Bronchial epithelial cell (primary cell): Measurements from ENCODE around the gene CAMK2G. TPM values are rescaled to one million over a fixed set of nuclear protein-coding genes. Genes with fewer than 3 reads are reported as not detected.

Experiments
- DNase-seq: peaks from one replicate; pipeline ENCODE4 v3.0.0-alpha.2; 2010; ENCODE audit warnings: low read depth
- FAIRE-seq: peaks from 2 replicates; lab custom pipeline; 2011; peaks lifted over from hg19 to GRCh38; lab: Jason Lieb, UNC
- H3K27me3 ChIP-seq: 2 replicates; pipeline ENCODE4 v1.5.1; 2011; ENCODE audit warnings: low read length; ENCODE audit not compliant: control insufficient read depth, insufficient read depth
- H3K36me3 ChIP-seq: 2 replicates; pipeline ENCODE4 v1.5.1; 2011; ENCODE audit warnings: low read length; ENCODE audit not compliant: control insufficient read depth, insufficient read depth
- H3K4me3 ChIP-seq: 2 replicates; pipeline ENCODE4 v1.5.1; 2011; ENCODE audit warnings: mild to moderate bottlenecking, low read depth, low read length, control low read depth
- CTCF ChIP-seq: IDR thresholded peaks from 2 replicates; pipeline ENCODE4 v1.5.1; 2011; ENCODE audit warnings: mild to moderate bottlenecking, moderate library complexity, low read length, control low read depth, inconsistent platforms; ENCODE audit not compliant: insufficient read depth, severe bottlenecking
- total RNA-seq: library from RNA; depleted of rRNA; stranded (reverse); fragments of >200 nt; gene quantifications from 2 replicates; pipeline ENCODE4 v1.2.1, GENCODE V29; 2014

CAMK2G gene
- total RNA-seq, 1 donor from 2014 or later, result 13.4 TPM

- H3K27me3 ChIP-seq, result no peaks in the 10 kb centered on the region
- H3K36me3 ChIP-seq, result peaks cover 11% of the 10 kb centered on the region
- no peak for TF ChIP-seq CTCF
- no peak overlapping the region for H3K4me3 ChIP-seq
- FAIRE-seq (no peak), DNase-seq (no peak)
Measured at GRCh38 chr10:73859784-73860491, 14.4 kb downstream of the CAMK2G start.

GRCh38 chr10:73859428-73859783 lies 14.9 kb downstream of the CAMK2G start:
- TF ChIP-seq CTCF, result no peak
- no peak for FAIRE-seq
- Histone ChIP-seq H3K27me3 (no peaks in the 10 kb centered on the region), H3K36me3 (peaks cover 12% of the 10 kb centered on the region), H3K4me3 (no peak overlapping the region)
- no peak for DNase-seq

GRCh38 chr10:73858750-73859427 lies 15.5 kb downstream of the CAMK2G start:
- FAIRE-seq (no peak), DNase-seq (no peak)
- Histone ChIP-seq H3K36me3 (peaks cover 12% of the 10 kb centered on the region), H3K4me3 (no peak overlapping the region), H3K27me3 (no peaks in the 10 kb centered on the region)
- no peak for TF ChIP-seq CTCF

- Histone ChIP-seq H3K27me3 (no peaks in the 10 kb centered on the region), H3K36me3 (peaks cover 12% of the 10 kb centered on the region), H3K4me3 (no peak overlapping the region)
- DNase-seq (no peak), FAIRE-seq (no peak)
- TF ChIP-seq CTCF, result no peak
Measured at GRCh38 chr10:73858013-73858708, 16.2 kb downstream of the CAMK2G start.

GRCh38 chr10:73857446-73857845 lies 16.9 kb downstream of the CAMK2G start:
- no peak for DNase-seq
- Histone ChIP-seq H3K4me3 (no peak overlapping the region), H3K36me3 (peaks cover 12% of the 10 kb centered on the region), H3K27me3 (no peaks in the 10 kb centered on the region)
- FAIRE-seq, result no peak
- no peak for TF ChIP-seq CTCF
